Thyroid gland (tissue), 4 donors: ENCODE data around the gene PRRX1.

Experiments used
- CTCF ChIP-seq, 6 experiments: fragments of 200-600 bp in 3 of 6; fragments of 450-650 bp in 3 of 6; sonication (generic) in 3 of 6; IDR thresholded peaks; one replicate each; pipeline ENCODE4 v1.5.1; 2016 to 2019; ENCODE audit warnings: antibody characterized with exemption in 6 of 6, mild to moderate bottlenecking in 2 of 6, inconsistent platforms in 1 of 6, moderate library complexity in 1 of 6
- POLR2A ChIP-seq, 2 donors: fragments of 450-650 bp; IDR thresholded peaks; one replicate each; pipeline ENCODE4 v1.6.1; 2017; ENCODE audit warnings: antibody characterized with exemption in 2 of 2, mild to moderate bottlenecking in 2 of 2, moderate library complexity in 1 of 2

GRCh38 chr1:170670802-170671628, 7.1 kb downstream of the PRRX1 start:
- no peak for TF ChIP-seq POLR2A (IDR thresholded peaks at IDR 0.05)
- TF ChIP-seq CTCF (IDR thresholded peaks at IDR 0.05) = peak; percentile 35 to 75 (median 52)
